Peyer's patch (tissue), 4 donors: Measurements from ENCODE around the gene TBXAS1.

Source experiments
- CTCF ChIP-seq, 6 experiments: fragments of 450-650 bp in 4 of 6; fragments of 200-600 bp in 2 of 6; sonication (generic) in 1 of 6; IDR thresholded peaks; one replicate each; pipeline ENCODE4 v1.5.1; 2017 to 2019; ENCODE audit warnings: antibody characterized with exemption in 6 of 6, mild to moderate bottlenecking in 3 of 6, moderate library complexity in 1 of 6
- POLR2A ChIP-seq, 2 donors: fragments of 450-650 bp; IDR thresholded peaks; one replicate each; pipeline ENCODE4 v1.5.1; 2017; ENCODE audit warnings: antibody characterized with exemption in 2 of 2, mild to moderate bottlenecking in 2 of 2, moderate library complexity in 2 of 2

GRCh38 chr7:140017034-140017433, 188.0 kb downstream of the TBXAS1 start:
- TF ChIP-seq CTCF (IDR thresholded peaks at IDR 0.05) (no peak), POLR2A (IDR thresholded peaks at IDR 0.05) (no peak)
